Gastrocnemius medialis (tissue), 4 donors: ENCODE results near the gene PPP1CC.

Experiments used
- CTCF ChIP-seq, 5 experiments: fragments of 450-650 bp in 3 of 5; fragments of 200-600 bp in 2 of 5; sonication (generic) in 2 of 5; IDR thresholded peaks in 4 of 5; conservative IDR thresholded peaks in 1 of 5; 1 replicate in 4 of 5; 2 replicates in 1 of 5; pipeline ENCODE4 v1.5.1; 2016 to 2019; ENCODE audit warnings: antibody characterized with exemption in 5 of 5, mild to moderate bottlenecking in 3 of 5, moderate library complexity in 3 of 5
- POLR2A ChIP-seq, 2 donors: fragments of 450-650 bp; IDR thresholded peaks; one replicate each; pipeline ENCODE4 v1.6.1; 2017; ENCODE audit warnings: antibody characterized with exemption in 2 of 2, mild to moderate bottlenecking in 2 of 2, moderate library complexity in 2 of 2

GRCh38 chr12:110778833-110779577 is 36.3 kb upstream of the PPP1CC start:
- no peak for TF ChIP-seq POLR2A (IDR thresholded peaks at IDR 0.05)
- no peak for TF ChIP-seq CTCF (IDR thresholded peaks at IDR 0.05 in 4 of 5, conservative IDR thresholded peaks at IDR 0.05 in 1 of 5)
